ENCODE results near the gene PRPF8.
A peak's percentile ranks its signal among the peaks of the same experiment; 100 is the strongest.
"Not testable (repeated sequence)": the region's sequence is repeated elsewhere in the genome, so short reads cannot be mapped to it uniquely, and the experiment has no call there.

The PRPF8 gene

DNA sequence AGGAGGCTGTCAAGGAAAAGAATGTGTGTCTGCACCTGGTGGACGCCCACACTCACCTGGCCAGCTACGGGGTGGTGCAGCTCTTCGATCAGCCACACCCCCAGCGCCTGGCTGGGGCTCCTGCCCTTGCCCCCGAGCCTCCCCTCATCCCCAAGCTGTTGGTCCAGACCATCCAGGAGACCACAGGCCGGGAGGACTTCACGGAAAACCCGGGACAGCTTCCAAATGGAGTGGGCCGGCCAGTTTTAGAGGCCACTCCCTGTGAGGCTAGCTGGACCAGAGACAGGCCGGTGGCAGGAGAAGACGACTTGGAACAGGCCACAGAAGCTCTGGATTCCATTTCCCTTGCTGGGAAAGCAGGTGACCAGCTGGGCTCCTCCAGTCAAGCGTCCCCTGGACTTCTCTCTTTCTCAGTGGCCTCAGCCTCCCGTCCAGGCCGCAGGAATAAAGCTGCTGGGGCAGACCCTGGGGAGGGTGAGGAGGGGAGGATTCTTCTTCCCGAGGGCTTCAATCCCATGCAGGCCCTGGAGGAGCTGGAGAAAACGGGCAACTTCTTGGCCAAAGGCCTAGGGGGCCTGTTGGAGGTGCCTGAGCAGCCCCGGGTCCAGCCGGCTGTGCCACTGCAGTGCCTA lies 42.1 kb upstream of the PRPF8 start:
- H3K9me3 ChIP-seq (ENCODE audit: control insufficient read depth, low read length), result no peaks in the 10 kb centered on the region
- peaks cover 35% of the 10 kb centered on the region for H3K4me1 ChIP-seq (ENCODE audit: control insufficient read depth, insufficient read depth, low read length, poor library complexity, severe bottlenecking)
- peaks cover 38% of the 10 kb centered on the region for H3K36me3 ChIP-seq (ENCODE audit: control insufficient read depth, insufficient read depth, low read length)
- DNase-seq, result no peak
- no peak overlapping the region for H3K4me3 ChIP-seq (ENCODE audit: insufficient read depth, low read depth, low read length, poor library complexity, severe bottlenecking)
- no peaks in the 10 kb centered on the region for H3K27me3 ChIP-seq (replicated peaks; ENCODE audit: control insufficient read depth, insufficient read depth, low read length, poor library complexity, severe bottlenecking)
- H3K27ac ChIP-seq (ENCODE audit: insufficient read depth, low read length, poor library complexity, severe bottlenecking), result no peak overlapping the region

DNA sequence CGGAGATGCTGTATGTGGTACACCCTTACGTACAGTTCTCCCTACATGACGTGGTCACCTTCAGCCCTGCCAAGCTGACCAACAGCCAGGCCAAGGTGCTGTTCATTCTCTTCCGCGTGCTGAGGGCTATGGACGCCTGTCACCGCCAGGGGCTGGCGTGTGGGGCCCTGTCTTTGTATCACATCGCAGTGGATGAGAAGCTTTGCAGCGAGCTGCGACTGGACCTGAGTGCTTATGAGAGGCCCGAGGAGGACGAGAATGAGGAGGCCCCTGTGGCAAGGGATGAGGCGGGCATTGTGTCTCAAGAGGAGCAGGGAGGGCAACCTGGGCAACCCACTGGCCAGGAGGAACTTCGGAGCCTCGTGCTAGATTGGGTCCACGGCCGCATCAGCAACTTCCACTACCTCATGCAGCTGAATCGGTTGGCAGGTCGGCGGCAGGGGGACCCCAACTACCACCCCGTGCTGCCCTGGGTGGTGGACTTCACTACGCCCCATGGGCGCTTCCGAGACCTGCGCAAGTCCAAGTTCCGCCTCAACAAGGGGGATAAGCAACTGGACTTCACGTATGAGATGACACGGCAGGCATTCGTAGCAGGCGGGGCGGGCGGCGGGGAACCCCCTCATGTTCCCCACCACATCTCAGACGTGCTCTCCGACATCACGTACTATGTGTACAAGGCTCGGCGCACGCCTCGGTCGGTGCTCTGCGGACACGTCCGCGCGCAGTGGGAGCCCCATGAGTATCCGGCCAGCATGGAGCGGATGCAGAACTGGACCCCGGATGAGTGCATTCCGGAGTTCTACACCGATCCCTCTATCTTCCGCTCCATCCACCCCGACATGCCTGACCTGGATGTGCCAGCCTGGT lies 41.2 kb upstream of the PRPF8 start:
- no peaks in the 10 kb centered on the region for H3K9me3 ChIP-seq (ENCODE audit: control insufficient read depth, low read length)
- no peaks in the 10 kb centered on the region for H3K27me3 ChIP-seq (replicated peaks; ENCODE audit: control insufficient read depth, insufficient read depth, low read length, poor library complexity, severe bottlenecking)
- H3K4me1 ChIP-seq (ENCODE audit: control insufficient read depth, insufficient read depth, low read length, poor library complexity, severe bottlenecking), result peaks cover 37% of the 10 kb centered on the region
- no peak overlapping the region for H3K27ac ChIP-seq (ENCODE audit: insufficient read depth, low read length, poor library complexity, severe bottlenecking)
- peaks cover 32% of the 10 kb centered on the region for H3K36me3 ChIP-seq (ENCODE audit: control insufficient read depth, insufficient read depth, low read length)
- no peak for DNase-seq
- H3K4me3 ChIP-seq (ENCODE audit: insufficient read depth, low read depth, low read length, poor library complexity, severe bottlenecking), result no peak overlapping the region

DNA sequence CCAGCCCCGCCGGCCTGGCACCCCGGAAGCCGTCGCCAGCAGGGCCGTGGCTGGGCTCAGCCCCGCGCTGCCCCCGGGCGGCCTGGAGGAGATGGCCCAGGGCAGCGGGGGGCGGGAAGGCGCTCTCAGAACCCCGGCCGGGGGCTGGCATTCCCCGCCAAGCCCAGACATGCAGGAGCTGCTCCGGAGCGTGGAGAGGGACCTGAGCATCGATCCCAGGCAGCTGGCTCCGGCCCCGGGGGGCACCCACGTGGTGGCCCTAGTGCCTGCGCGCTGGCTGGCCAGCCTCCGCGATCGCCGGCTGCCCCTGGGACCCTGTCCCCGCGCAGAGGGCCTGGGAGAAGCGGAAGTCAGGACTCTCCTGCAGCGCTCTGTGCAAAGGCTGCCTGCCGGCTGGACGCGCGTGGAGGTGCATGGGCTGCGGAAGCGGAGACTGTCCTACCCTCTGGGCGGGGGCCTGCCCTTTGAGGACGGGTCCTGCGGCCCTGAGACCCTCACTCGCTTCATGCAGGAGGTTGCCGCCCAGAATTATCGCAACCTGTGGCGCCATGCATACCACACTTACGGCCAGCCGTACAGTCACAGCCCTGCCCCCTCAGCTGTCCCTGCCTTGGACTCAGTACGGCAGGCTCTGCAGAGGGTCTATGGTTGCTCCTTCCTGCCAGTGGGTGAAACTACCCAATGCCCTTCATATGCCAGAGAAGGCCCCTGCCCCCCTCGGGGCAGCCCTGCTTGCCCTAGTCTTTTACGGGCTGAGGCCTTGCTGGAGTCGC lies 40.4 kb upstream of the PRPF8 start:
- Histone ChIP-seq H3K27me3 (replicated peaks; ENCODE audit: control insufficient read depth, insufficient read depth, low read length, poor library complexity, severe bottlenecking) (no peaks in the 10 kb centered on the region), H3K4me3 (ENCODE audit: insufficient read depth, low read depth, low read length, poor library complexity, severe bottlenecking) (peak overlapping the region; percentile 69), H3K4me1 (ENCODE audit: control insufficient read depth, insufficient read depth, low read length, poor library complexity, severe bottlenecking) (peaks cover 40% of the 10 kb centered on the region), H3K36me3 (ENCODE audit: control insufficient read depth, insufficient read depth, low read length) (peaks cover 26% of the 10 kb centered on the region), H3K9me3 (ENCODE audit: control insufficient read depth, low read length) (no peaks in the 10 kb centered on the region), H3K27ac (ENCODE audit: insufficient read depth, low read length, poor library complexity, severe bottlenecking) (peak overlapping the region; percentile 69)
- no peak for DNase-seq

DNA sequence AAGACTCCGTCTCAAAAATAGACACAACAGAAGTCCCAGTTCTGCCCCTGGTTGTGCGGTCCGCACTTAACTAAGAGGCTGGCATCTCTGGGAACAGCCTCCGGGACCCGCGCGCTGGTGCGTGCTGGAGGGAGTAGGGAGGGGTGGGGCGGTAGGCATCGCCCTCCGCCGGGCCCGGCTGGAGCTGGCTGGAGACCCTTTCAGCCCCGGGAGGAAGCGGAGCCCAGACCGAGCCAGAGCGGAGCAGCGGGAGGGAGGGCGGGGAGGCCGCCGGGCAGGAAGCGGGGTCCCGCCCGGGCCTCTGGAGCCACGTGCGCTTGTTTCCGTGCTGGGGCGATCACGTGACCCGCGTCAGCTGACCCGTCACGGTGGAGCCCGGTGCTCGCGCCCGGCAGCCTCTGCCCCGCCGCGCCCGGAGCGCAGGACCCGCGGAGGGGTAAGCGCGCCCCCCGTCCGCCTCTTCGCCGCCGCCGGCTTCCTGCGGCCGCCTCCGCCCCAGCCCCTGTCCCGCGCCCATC lies 39.7 kb upstream of the PRPF8 start, which contains the start of gene WDR81:
TSS of gene WDR81 (plus strand) at position 354 of the 518 bp plus-strand sequence. CDS start 256 bp downstream, outside the sequence.
- peak within 1 kb of the TSS; percentile 69 for H3K4me3 ChIP-seq (ENCODE audit: insufficient read depth, low read depth, low read length, poor library complexity, severe bottlenecking)
- peaks cover 40% of the 10 kb centered on the region for H3K4me1 ChIP-seq (ENCODE audit: control insufficient read depth, insufficient read depth, low read length, poor library complexity, severe bottlenecking)
- peak within 1 kb of the TSS; percentile 69 for H3K27ac ChIP-seq (ENCODE audit: insufficient read depth, low read length, poor library complexity, severe bottlenecking)
- peaks cover 26% of the 10 kb centered on the region for H3K36me3 ChIP-seq (ENCODE audit: control insufficient read depth, insufficient read depth, low read length)
- DNase-seq, result peak; percentile 73 to 85 (median 79)
- no peaks in the 10 kb centered on the region for H3K9me3 ChIP-seq (ENCODE audit: control insufficient read depth, low read length)
- no peaks in the 10 kb centered on the region for H3K27me3 ChIP-seq (replicated peaks; ENCODE audit: control insufficient read depth, insufficient read depth, low read length, poor library complexity, severe bottlenecking)

DNA sequence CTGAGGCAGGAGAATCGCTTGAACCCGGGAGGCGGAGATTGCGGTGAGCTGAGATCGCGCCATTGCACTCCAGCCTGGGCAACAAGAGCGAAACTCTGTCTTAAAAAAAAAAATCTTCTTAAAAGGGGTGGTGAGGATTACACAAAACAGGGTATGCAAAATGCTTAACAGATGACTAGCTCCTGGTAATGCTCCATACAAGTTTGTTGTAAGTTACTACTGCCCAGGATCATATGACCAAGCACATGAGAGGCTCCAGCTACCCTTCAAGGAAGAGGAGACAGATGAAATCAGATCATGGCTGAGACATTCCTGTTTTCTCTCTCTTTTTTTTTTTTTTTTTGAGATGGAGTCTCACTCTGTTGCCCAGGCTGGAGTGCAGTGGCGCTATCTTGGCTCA lies 37.4 kb upstream of the PRPF8 start:
- H3K9me3 ChIP-seq (ENCODE audit: control insufficient read depth, low read length); H3K27ac ChIP-seq (ENCODE audit: insufficient read depth, low read length, poor library complexity, severe bottlenecking); H3K4me3 ChIP-seq (ENCODE audit: insufficient read depth, low read depth, low read length, poor library complexity, severe bottlenecking); H3K27me3 ChIP-seq (replicated peaks; ENCODE audit: control insufficient read depth, insufficient read depth, low read length, poor library complexity, severe bottlenecking); DNase-seq: not testable (repeated sequence)
- peaks cover 42% of the 10 kb centered on the region for H3K4me1 ChIP-seq (ENCODE audit: control insufficient read depth, insufficient read depth, low read length, poor library complexity, severe bottlenecking)
- H3K36me3 ChIP-seq (ENCODE audit: control insufficient read depth, insufficient read depth, low read length), result peaks cover 11% of the 10 kb centered on the region

DNA sequence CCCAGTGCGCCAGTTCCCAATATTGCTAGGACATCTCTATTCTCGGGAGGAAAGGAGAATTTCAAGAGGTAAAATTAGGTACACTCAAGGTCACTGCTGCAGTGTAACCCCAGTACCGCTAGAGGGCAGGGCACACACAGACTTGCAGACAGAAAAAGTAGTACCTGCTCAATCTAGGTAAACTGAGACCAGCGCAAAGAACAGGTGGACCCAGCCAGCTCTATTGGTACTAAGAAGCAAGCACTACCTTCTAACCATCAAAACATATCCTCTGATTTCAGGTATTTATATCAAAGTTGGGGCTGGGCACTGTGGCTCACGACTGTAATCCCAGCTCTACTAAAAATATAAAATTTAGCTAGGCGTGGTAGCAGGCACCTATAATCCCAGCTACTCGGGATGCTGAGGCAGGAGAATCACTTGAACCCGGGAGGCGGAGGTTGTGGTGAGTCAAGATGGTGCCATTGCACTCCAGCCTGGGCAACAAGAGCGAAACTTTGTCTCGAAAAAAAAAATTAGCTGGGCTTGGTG lies 36.3 kb upstream of the PRPF8 start:
- Histone ChIP-seq H3K4me1 (ENCODE audit: control insufficient read depth, insufficient read depth, low read length, poor library complexity, severe bottlenecking) (peaks cover 46% of the 10 kb centered on the region), H3K36me3 (ENCODE audit: control insufficient read depth, insufficient read depth, low read length) (peaks cover under 1% of the 10 kb centered on the region), H3K9me3 (ENCODE audit: control insufficient read depth, low read length) (no peaks in the 10 kb centered on the region), H3K4me3 (ENCODE audit: insufficient read depth, low read depth, low read length, poor library complexity, severe bottlenecking) (no peak overlapping the region), H3K27ac (ENCODE audit: insufficient read depth, low read length, poor library complexity, severe bottlenecking) (no peak overlapping the region), H3K27me3 (replicated peaks; ENCODE audit: control insufficient read depth, insufficient read depth, low read length, poor library complexity, severe bottlenecking) (no peaks in the 10 kb centered on the region)
- peak in 2 of 3 donors; percentile 41 to 47 for DNase-seq

DNA sequence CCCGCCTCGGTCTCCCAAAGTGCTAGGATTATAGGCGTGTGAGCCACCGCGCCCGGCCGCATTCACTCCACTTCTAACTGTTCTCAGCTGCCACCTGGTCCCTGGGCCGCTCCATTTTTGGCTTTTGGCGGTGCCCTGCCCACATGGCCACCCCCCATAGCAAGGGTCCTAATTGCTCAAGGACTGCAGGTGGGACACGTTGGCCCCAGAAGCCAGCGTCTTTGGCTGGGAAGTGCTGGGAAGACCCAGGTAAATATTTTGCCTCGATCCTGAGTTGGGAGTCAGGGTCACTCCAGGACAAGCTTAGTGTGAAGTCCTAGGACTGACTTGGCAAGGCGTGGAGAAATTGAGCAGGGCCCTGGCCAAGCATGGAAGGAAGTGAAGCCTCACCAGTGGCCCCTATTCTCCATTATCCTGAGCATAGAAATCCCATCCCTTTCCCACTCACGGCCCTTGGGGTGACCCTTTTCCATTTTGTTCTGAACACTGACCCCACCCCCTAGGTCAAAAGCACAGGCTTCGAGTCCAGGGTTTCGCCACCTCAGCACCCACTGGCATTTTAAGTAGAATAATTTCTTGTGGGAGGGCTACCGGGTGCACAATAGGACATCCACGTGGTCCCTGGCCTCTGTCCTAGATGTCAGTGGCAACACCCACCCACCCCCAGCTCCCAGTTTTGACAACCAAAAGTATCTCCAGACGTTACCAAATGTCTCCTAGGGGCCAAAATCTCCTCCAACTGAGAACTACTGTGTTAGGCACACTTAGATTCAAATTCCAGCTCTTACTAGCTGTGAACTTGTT lies 33.9 kb upstream of the PRPF8 start:
- no peaks in the 10 kb centered on the region for H3K9me3 ChIP-seq (ENCODE audit: control insufficient read depth, low read length)
- H3K4me1 ChIP-seq (ENCODE audit: control insufficient read depth, insufficient read depth, low read length, poor library complexity, severe bottlenecking), result peaks cover 40% of the 10 kb centered on the region
- H3K36me3 ChIP-seq (ENCODE audit: control insufficient read depth, insufficient read depth, low read length), result no peaks in the 10 kb centered on the region
- no peak overlapping the region for H3K4me3 ChIP-seq (ENCODE audit: insufficient read depth, low read depth, low read length, poor library complexity, severe bottlenecking)
- no peak overlapping the region for H3K27ac ChIP-seq (ENCODE audit: insufficient read depth, low read length, poor library complexity, severe bottlenecking)
- no peak for DNase-seq
- H3K27me3 ChIP-seq (replicated peaks; ENCODE audit: control insufficient read depth, insufficient read depth, low read length, poor library complexity, severe bottlenecking), result no peaks in the 10 kb centered on the region

DNA sequence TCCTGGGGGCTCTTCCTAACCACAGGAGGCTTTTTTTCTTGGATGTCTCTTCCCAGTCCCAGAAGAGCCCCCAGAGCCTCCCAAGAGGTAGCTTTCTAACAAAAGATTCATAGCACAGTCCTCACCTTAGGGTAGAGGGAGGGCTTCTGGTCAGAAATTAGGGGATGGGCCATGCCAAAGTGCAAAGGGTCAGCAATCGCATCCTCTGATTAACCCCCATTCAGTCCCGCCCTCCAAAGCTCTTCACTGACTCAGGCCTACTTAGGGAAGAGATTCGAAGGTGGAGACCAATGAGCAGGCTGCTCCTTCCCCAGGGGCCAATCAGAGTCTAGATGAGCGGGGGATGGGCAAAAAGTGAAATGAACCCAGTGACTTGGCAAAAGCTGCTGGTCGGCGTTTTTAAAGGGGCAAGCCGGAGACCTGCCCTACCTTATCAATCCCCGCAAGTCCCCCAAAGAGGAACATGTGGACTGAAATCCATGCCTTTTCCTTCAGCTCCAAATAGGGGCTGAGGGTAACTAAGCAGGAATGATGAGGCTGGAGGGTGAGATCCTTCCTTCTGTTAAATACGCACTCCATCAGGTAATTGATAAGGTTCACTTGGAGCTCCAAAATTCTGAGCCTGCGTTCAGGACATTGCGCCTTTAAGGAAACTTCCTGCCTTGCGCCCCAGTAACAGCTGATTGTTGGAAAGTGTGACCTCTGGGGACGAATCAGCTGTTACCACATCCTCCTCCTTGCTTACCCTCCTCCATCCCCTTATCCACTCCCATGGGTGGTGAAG lies 32.4 kb upstream of the PRPF8 start:
- no peaks in the 10 kb centered on the region for H3K36me3 ChIP-seq (ENCODE audit: control insufficient read depth, insufficient read depth, low read length)
- H3K27me3 ChIP-seq (replicated peaks; ENCODE audit: control insufficient read depth, insufficient read depth, low read length, poor library complexity, severe bottlenecking), result no peaks in the 10 kb centered on the region
- H3K4me1 ChIP-seq (ENCODE audit: control insufficient read depth, insufficient read depth, low read length, poor library complexity, severe bottlenecking), result peaks cover 32% of the 10 kb centered on the region

More for the DNA sequence above, 32.4 kb upstream of the PRPF8 start:
- no peaks in the 10 kb centered on the region for H3K9me3 ChIP-seq (ENCODE audit: control insufficient read depth, low read length)
- H3K4me3 ChIP-seq (ENCODE audit: insufficient read depth, low read depth, low read length, poor library complexity, severe bottlenecking), result peak overlapping the region; percentile 74
- H3K27ac ChIP-seq (ENCODE audit: insufficient read depth, low read length, poor library complexity, severe bottlenecking), result peak overlapping the region; percentile 87
- DNase-seq, result peak; percentile 57 to 77 (median 70)

Measured in effector memory CD4-positive, alpha-beta T cell (primary cell).